Prostate gland (tissue), 2 donors: Measurements from ENCODE around the gene DHODH. TPM values are rescaled to one million over a fixed set of nuclear protein-coding genes. Genes with fewer than 3 reads are reported as not detected.
"Not testable (repeated sequence)": the region's sequence is repeated elsewhere in the genome, so short reads cannot be mapped to it uniquely, and the experiment has no call there.

ENCODE experiments used
- DNase-seq: peaks from one replicate; pipeline ENCODE4 v3.0.0-alpha.2; 2019; ENCODE audit warnings: low spot score
- H3K27ac ChIP-seq, 2 donors: fragments of 200-600 bp; sonication (generic); 2 replicates each; pipeline ENCODE4 v1.5.1; 2017 to 2019
- H3K27me3 ChIP-seq: fragments of 200-600 bp; sonication (generic); replicated peaks from 2 replicates; pipeline ENCODE4 v1.5.1; 2019; ENCODE audit not compliant: insufficient read depth
- H3K36me3 ChIP-seq, 2 donors: fragments of 200-600 bp; sonication (generic); 1 replicate in 1 of 2; 2 replicates in 1 of 2; pipeline versions ENCODE4 v1.5.1 to v1.8.1; 2017 to 2019
- H3K4me1 ChIP-seq: fragments of 200-600 bp; sonication (generic); replicated peaks from 2 replicates; pipeline ENCODE4 v1.5.1; 2019
- H3K4me3 ChIP-seq, 2 donors: fragments of 200-600 bp; sonication (generic); 2 replicates each; pipeline ENCODE4 v1.5.1; 2017 to 2019
- H3K9me3 ChIP-seq: fragments of 200-600 bp; sonication (generic); 2 replicates; pipeline ENCODE4 v1.5.1; 2017
- CTCF ChIP-seq, 4 experiments: fragments of 200-600 bp in 2 of 4; fragments of 450-650 bp in 2 of 4; sonication (generic) in 2 of 4; IDR thresholded peaks; 1 replicate in 3 of 4; 2 replicates in 1 of 4; pipeline ENCODE4 v1.5.1; 2016 to 2019; ENCODE audit warnings: antibody characterized with exemption in 4 of 4, mild to moderate bottlenecking in 2 of 4, moderate library complexity in 2 of 4
- POLR2A ChIP-seq: fragments of 450-650 bp; IDR thresholded peaks from one replicate; pipeline ENCODE4 v1.6.1; 2016; ENCODE audit warnings: antibody characterized with exemption, mild to moderate bottlenecking
- POLR2AphosphoS5 ChIP-seq: sonication (generic); formaldehyde crosslinking; IDR thresholded peaks from one replicate; pipeline ENCODE4 v1.6.1; 2017; ENCODE audit warnings: antibody characterized with exemption
- WGBS: methylation state at CpG from one replicate; pipeline ENCODE4 v1.1.5; 2018; 5-methylcytosine and 5-hydroxymethylcytosine counted together
- intact Hi-C: fragments of 100-400 bp; cut with DNase I; formaldehyde crosslinking; loops from one replicate; pipeline ENCODE4 v1.14.2; 2022
- small RNA-seq, 2 donors: library from RNA; depleted of rRNA; stranded (forward); fragments of <200 nt; gene quantifications; one replicate each; pipeline ENCODE3, GENCODE V24; 2016
- total RNA-seq, 2 donors: library from RNA; depleted of rRNA; stranded (reverse); fragments of >200 nt; gene quantifications; one replicate each; pipeline ENCODE4 v1.1.0, GENCODE V29; 2016

DHODH gene
- total RNA-seq, 2 donors from 2014 or later = 4.4 to 7.7 TPM

GRCh38 chr16:72073560-72074230 lies 65.2 kb downstream of the DHODH start:
- DNase-seq = no peak
- Histone ChIP-seq H3K4me1 (no peaks in the 10 kb centered on the region), H3K4me3 (no peak overlapping the region), H3K27me3 (no peaks in the 10 kb centered on the region), H3K36me3 (no peaks in the 10 kb centered on the region), H3K9me3 (no peaks in the 10 kb centered on the region), H3K27ac (no peak overlapping the region)
- intact Hi-C loops = no loop called here
- no peak for TF ChIP-seq POLR2AphosphoS5
- TF ChIP-seq POLR2A = no peak
- no peak for TF ChIP-seq CTCF (IDR thresholded peaks at IDR 0.05)
- WGBS = 62% methylated on average over 8 of the region's 8 CpGs

GRCh38 chr16:72075067-72075466 lies 66.5 kb downstream of the DHODH start:
- WGBS = 83% methylated on average over 2 of the region's 6 CpGs
- H3K36me3 ChIP-seq, H3K4me1 ChIP-seq, H3K4me3 ChIP-seq, H3K27me3 ChIP-seq, DNase-seq, H3K27ac ChIP-seq, H3K9me3 ChIP-seq, intact Hi-C loops: not testable (repeated sequence)

Small RNA genes within 50 kb of the gene (small RNA-seq; reads per million reads assigned to genes)
- 0 reads per million in 2 donors for gene RPL39P31

Other genes with a start within 250 kb of the DHODH start
- gene AP1G1, start 199.9 kb upstream of the DHODH start, total RNA-seq = 10 to 100 TPM; 68.0 to 94.6 TPM
- gene ATXN1L, start 162.8 kb upstream of the DHODH start, total RNA-seq = 10 to 100 TPM; 17.7 to 35.8 TPM
- 10 to 100 TPM; 20.0 to 26.6 TPM for gene ZNF821, start 124.6 kb upstream of the DHODH start, total RNA-seq
- gene IST1, start 113.2 kb upstream of the DHODH start, total RNA-seq = 100 to 1,000 TPM; 193 to 249 TPM
- under 1 TPM; 0.36 to 0.40 TPM for gene PKD1L3, start 8.3 kb upstream of the DHODH start, total RNA-seq
- gene HP, start 45.8 kb downstream of the DHODH start, total RNA-seq = 1 to 10 TPM; 2.5 to 3.1 TPM
- gene HPR, start 54.5 kb downstream of the DHODH start, total RNA-seq = 1 to 10 TPM in 1 of 2 donors, not detected in 1; 5.3 TPM
- 10 to 100 TPM; 14.1 to 36.2 TPM for gene TXNL4B, start 84.9 kb downstream of the DHODH start, total RNA-seq
- gene DHX38, start 85.1 kb downstream of the DHODH start, total RNA-seq = 10 to 100 TPM; 61.9 to 63.9 TPM
- gene PMFBP1, start 163.4 kb downstream of the DHODH start, total RNA-seq = 1 to 10 TPM; 1.7 to 5.2 TPM